Right lobe of liver (tissue), 4 donors: ENCODE measurements around the gene FILIP1.

ENCODE experiments used
- POLR2A ChIP-seq: fragments of 450-650 bp; IDR thresholded peaks from one replicate; pipeline ENCODE4 v1.6.1; 2017; ENCODE audit warnings: antibody characterized with exemption, mild to moderate bottlenecking
- TF ChIP-seq, protein P1 (sequence below), 4 donors: fragments of 200-600 bp in 3 of 4; fragments of 450-650 bp in 1 of 4; IDR thresholded peaks; one replicate each; pipeline versions ENCODE4 v1.5.1 to v1.8.0; 2016 to 2022; ENCODE audit warnings: antibody characterized with exemption in 4 of 4, mild to moderate bottlenecking in 2 of 4
- donor health status: DM: no; HTN: no; CAD: no.
- donor health status: DM: no; HTN: no; CAD: no.
- donor health status: DM: no; HTN: yes; CAD: no.

DNA sequence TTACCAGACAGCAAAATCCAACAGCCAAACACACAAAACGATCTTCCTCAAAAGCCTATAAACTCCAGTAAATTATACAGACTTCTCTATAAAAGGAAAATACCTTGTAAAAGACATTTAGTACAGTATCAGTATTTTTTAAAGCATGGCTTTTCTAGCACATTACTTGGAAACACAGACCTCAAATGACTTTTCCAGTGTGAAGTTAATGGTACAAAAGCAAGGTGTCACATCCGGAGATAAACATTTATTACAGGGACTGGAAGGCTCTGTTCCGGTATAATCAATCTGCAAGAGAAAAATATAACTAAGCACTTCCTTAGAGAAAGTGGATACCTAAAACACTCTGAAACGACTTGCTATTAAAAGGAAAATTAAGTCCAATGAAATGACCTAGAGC lies 226.1 kb downstream of the FILIP1 start:
- TF ChIP-seq, protein P1, sequence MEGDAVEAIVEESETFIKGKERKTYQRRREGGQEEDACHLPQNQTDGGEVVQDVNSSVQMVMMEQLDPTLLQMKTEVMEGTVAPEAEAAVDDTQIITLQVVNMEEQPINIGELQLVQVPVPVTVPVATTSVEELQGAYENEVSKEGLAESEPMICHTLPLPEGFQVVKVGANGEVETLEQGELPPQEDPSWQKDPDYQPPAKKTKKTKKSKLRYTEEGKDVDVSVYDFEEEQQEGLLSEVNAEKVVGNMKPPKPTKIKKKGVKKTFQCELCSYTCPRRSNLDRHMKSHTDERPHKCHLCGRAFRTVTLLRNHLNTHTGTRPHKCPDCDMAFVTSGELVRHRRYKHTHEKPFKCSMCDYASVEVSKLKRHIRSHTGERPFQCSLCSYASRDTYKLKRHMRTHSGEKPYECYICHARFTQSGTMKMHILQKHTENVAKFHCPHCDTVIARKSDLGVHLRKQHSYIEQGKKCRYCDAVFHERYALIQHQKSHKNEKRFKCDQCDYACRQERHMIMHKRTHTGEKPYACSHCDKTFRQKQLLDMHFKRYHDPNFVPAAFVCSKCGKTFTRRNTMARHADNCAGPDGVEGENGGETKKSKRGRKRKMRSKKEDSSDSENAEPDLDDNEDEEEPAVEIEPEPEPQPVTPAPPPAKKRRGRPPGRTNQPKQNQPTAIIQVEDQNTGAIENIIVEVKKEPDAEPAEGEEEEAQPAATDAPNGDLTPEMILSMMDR (IDR thresholded peaks at IDR 0.05): no peak
- no peak for TF ChIP-seq POLR2A
